Sigmoid colon (tissue), 7 donors: ENCODE data around the gene MACROH2A1. TPM values are rescaled to one million over a fixed set of nuclear protein-coding genes. Genes with fewer than 3 reads are reported as not detected.

Source experiments
- DNase-seq: peaks from one replicate; pipeline ENCODE4 v3.0.0-alpha.2; 2019
- H3K27ac ChIP-seq, 4 donors: fragments of 200-600 bp; sonication (generic); one replicate each; pipeline ENCODE4 v1.5.1; 2016 to 2019; ENCODE audit warnings: mild to moderate bottlenecking in 1 of 4
- H3K27me3 ChIP-seq, 3 donors: fragments of 200-600 bp; sonication (generic); one replicate each; pipeline ENCODE4 v1.5.1; 2019; ENCODE audit warnings: mild to moderate bottlenecking in 1 of 3
- H3K36me3 ChIP-seq, 4 donors: fragments of 200-600 bp; sonication (generic); one replicate each; pipeline ENCODE4 v1.5.1; 2016 to 2019
- H3K4me1 ChIP-seq, 4 donors: fragments of 200-600 bp; sonication (generic); one replicate each; pipeline ENCODE4 v1.5.1; 2017 to 2019
- H3K4me3 ChIP-seq, 4 donors: fragments of 200-600 bp; sonication (generic); one replicate each; pipeline ENCODE4 v1.5.1; 2017 to 2019; ENCODE audit warnings: mild to moderate bottlenecking in 2 of 4, moderate library complexity in 1 of 4
- H3K9me3 ChIP-seq, 4 donors: fragments of 200-600 bp in 3 of 4; sonication (generic) in 3 of 4; one replicate each; pipeline versions ENCODE4 v1.5.1 to v1.6.1; 2013 to 2019
- CTCF ChIP-seq, 4 experiments: fragments of 450-650 bp in 3 of 4; fragments of 200-600 bp in 1 of 4; IDR thresholded peaks; one replicate each; pipeline ENCODE4 v1.5.1; 2016 to 2019; ENCODE audit warnings: antibody characterized with exemption in 4 of 4, mild to moderate bottlenecking in 3 of 4, moderate library complexity in 2 of 4
- EP300 ChIP-seq, 4 donors: sonication (generic); formaldehyde crosslinking; IDR thresholded peaks; one replicate each; pipeline ENCODE4 v1.6.1; 2017; ENCODE audit warnings: antibody characterized with exemption in 4 of 4
- POLR2A ChIP-seq, 2 donors: fragments of 450-650 bp; IDR thresholded peaks; one replicate each; pipeline ENCODE4 v1.6.1; 2016; ENCODE audit warnings: antibody characterized with exemption in 2 of 2, mild to moderate bottlenecking in 2 of 2, moderate library complexity in 2 of 2
- POLR2AphosphoS5 ChIP-seq, 4 donors: sonication (generic); formaldehyde crosslinking; IDR thresholded peaks; one replicate each; pipeline ENCODE4 v1.6.1; 2017; ENCODE audit warnings: antibody characterized with exemption in 4 of 4
- WGBS, 2 donors: extraction: QIAGEN DNeasy Blood & Tissue Kit; methylation state at CpG; one replicate each; pipeline ENCODE4 v1.1.7; 2013; 5-methylcytosine and 5-hydroxymethylcytosine counted together
- intact Hi-C: fragments of 100-400 bp; cut with DNase I; formaldehyde crosslinking; loops from one replicate; pipeline ENCODE4 v1.15.1; 2023
- polyA plus RNA-seq, 3 donors: library from polyadenylated mRNA; stranded (reverse); fragments of 200-250 nt; gene quantifications; one replicate each; pipeline ENCODE4 v1.2.3, GENCODE V29; 2013
- total RNA-seq, 4 donors: library from RNA; depleted of rRNA; stranded (reverse); fragments of >200 nt; gene quantifications; one replicate each; pipeline ENCODE4 v1.1.0, GENCODE V29; 2016
- donor health status: healthy with polysubstance abuse.
- donor health status: Bipolar disorder and iron deficiency.
- donor health status: healthy.

MACROH2A1 gene
- total and polyA plus RNA-seq, 7 donors, result 123 to 202 (median 175) TPM

GRCh38 chr5:135312255-135312935, 86.6 kb downstream of the MACROH2A1 start:
- Histone ChIP-seq H3K9me3 (no peaks in the 10 kb centered on the region), H3K4me1 (peaks cover 0 to 15% (median 8%) of the 10 kb centered on the region in 4 donors), H3K27ac (no peak overlapping the region), H3K36me3 (no peaks in the 10 kb centered on the region), H3K4me3 (no peak overlapping the region), H3K27me3 (no peaks in the 10 kb centered on the region)
- TF ChIP-seq POLR2A (IDR thresholded peaks at IDR 0.05) (no peak), POLR2AphosphoS5 (IDR thresholded peaks at IDR 0.05) (no peak), CTCF (IDR thresholded peaks at IDR 0.05) (no peak), EP300 (IDR thresholded peaks at IDR 0.05) (no peak)
- no peak for DNase-seq
- intact Hi-C loops, result no loop called here
- 97% methylated on average over 10 of the region's 10 CpGs for WGBS, 2 donors

GRCh38 chr5:135310328-135310989, 88.6 kb downstream of the MACROH2A1 start:
- no peak for DNase-seq
- intact Hi-C loops, result no loop called here
- no peaks in the 10 kb centered on the region for H3K27me3 ChIP-seq
- no peak overlapping the region for H3K4me3 ChIP-seq
- TF ChIP-seq POLR2A (IDR thresholded peaks at IDR 0.05), result no peak
- TF ChIP-seq EP300 (IDR thresholded peaks at IDR 0.05), result no peak
- TF ChIP-seq CTCF (IDR thresholded peaks at IDR 0.05), result no peak
- no peak for TF ChIP-seq POLR2AphosphoS5 (IDR thresholded peaks at IDR 0.05)
- H3K27ac ChIP-seq, result no peak overlapping the region
- H3K9me3 ChIP-seq, result no peaks in the 10 kb centered on the region
- no peaks in the 10 kb centered on the region for H3K36me3 ChIP-seq
- H3K4me1 ChIP-seq, result peaks cover 0 to 4% (median 0%) of the 10 kb centered on the region in 4 donors
- 30 to 51% methylated on average over 5 of the region's 5 CpGs for WGBS, 2 donors

- no peak overlapping the region for H3K27ac ChIP-seq
- H3K27me3 ChIP-seq, result no peaks in the 10 kb centered on the region
- TF ChIP-seq EP300 (IDR thresholded peaks at IDR 0.05) (no peak), CTCF (IDR thresholded peaks at IDR 0.05) (no peak), POLR2AphosphoS5 (IDR thresholded peaks at IDR 0.05) (no peak), POLR2A (IDR thresholded peaks at IDR 0.05) (no peak)
- H3K36me3 ChIP-seq, result no peaks in the 10 kb centered on the region
- H3K4me3 ChIP-seq, result no peak overlapping the region
- 83 to 85% methylated on average over 7 of the region's 7 CpGs for WGBS, 2 donors
- intact Hi-C loops, result no loop called here
- no peak for DNase-seq
- no peaks in the 10 kb centered on the region for H3K9me3 ChIP-seq
- peaks cover 0 to 4% (median 0%) of the 10 kb centered on the region in 4 donors for H3K4me1 ChIP-seq
Measured at GRCh38 chr5:135309391-135310327, 89.4 kb downstream of the MACROH2A1 start.

- intact Hi-C loops, result no loop called here
- no peak for DNase-seq
- Histone ChIP-seq H3K27me3 (no peaks in the 10 kb centered on the region), H3K4me1 (peaks cover 0 to 4% (median 0%) of the 10 kb centered on the region in 4 donors), H3K4me3 (no peak overlapping the region), H3K36me3 (no peaks in the 10 kb centered on the region), H3K27ac (no peak overlapping the region), H3K9me3 (no peaks in the 10 kb centered on the region)
- WGBS, 2 donors, result 43 to 66% methylated on average over 5 of the region's 5 CpGs
- TF ChIP-seq POLR2A (IDR thresholded peaks at IDR 0.05) (no peak), EP300 (IDR thresholded peaks at IDR 0.05) (no peak), POLR2AphosphoS5 (IDR thresholded peaks at IDR 0.05) (no peak), CTCF (IDR thresholded peaks at IDR 0.05) (no peak)
Measured at GRCh38 chr5:135308752-135309151, 90.3 kb downstream of the MACROH2A1 start.
